ENCODE results near the gene PRKN. TPM values are rescaled to one million over a fixed set of nuclear protein-coding genes. Genes with fewer than 3 reads are reported as not detected.

PRKN gene
- total and polyA plus RNA-seq, 2 experiments from 2014 or later = 11.7 to 28.1 TPM

GRCh38 chr6:161673026-161673425 is 1054.5 kb downstream of the PRKN start:
- H3K9me3 ChIP-seq (ENCODE audit: low read depth) = no peaks in the 10 kb centered on the region
- no peaks in the 10 kb centered on the region for H3K4me1 ChIP-seq (ENCODE audit: low read depth)
- DNase-seq (ENCODE audit: low read depth in 1 of 2, low spot score in 1 of 2) = no peak
- H3K4me3 ChIP-seq = no peak overlapping the region
- no peak overlapping the region for H3K27ac ChIP-seq
- TF ChIP-seq CTCF (IDR thresholded peaks at IDR 0.05; ENCODE audit: low read depth, low read length) = no peak
- no peaks in the 10 kb centered on the region for H3K36me3 ChIP-seq
- H3K27me3 ChIP-seq = no peaks in the 10 kb centered on the region

- Histone ChIP-seq H3K9me3 (ENCODE audit: low read depth) (no peaks in the 10 kb centered on the region), H3K4me1 (ENCODE audit: low read depth) (no peaks in the 10 kb centered on the region), H3K4me3 (no peak overlapping the region), H3K27ac (no peak overlapping the region), H3K27me3 (no peaks in the 10 kb centered on the region), H3K36me3 (no peaks in the 10 kb centered on the region)
- DNase-seq (ENCODE audit: low read depth in 1 of 2, low spot score in 1 of 2) = no peak
- TF ChIP-seq CTCF (IDR thresholded peaks at IDR 0.05; ENCODE audit: low read depth, low read length) = no peak
These were observed 1056.4 kb downstream of the PRKN start for GRCh38 chr6:161671117-161671516.

GRCh38 chr6:161668665-161669064 is 1058.9 kb downstream of the PRKN start:
- TF ChIP-seq CTCF (IDR thresholded peaks at IDR 0.05; ENCODE audit: low read depth, low read length) = no peak
- no peaks in the 10 kb centered on the region for H3K36me3 ChIP-seq
- H3K4me3 ChIP-seq = no peak overlapping the region

GRCh38 chr6:161667957-161668356 is 1059.6 kb downstream of the PRKN start:
- H3K4me3 ChIP-seq = no peak overlapping the region
- no peaks in the 10 kb centered on the region for H3K9me3 ChIP-seq (ENCODE audit: low read depth)
- DNase-seq (ENCODE audit: low read depth in 1 of 2, low spot score in 1 of 2) = no peak
- TF ChIP-seq CTCF (IDR thresholded peaks at IDR 0.05; ENCODE audit: low read depth, low read length) = no peak
- no peaks in the 10 kb centered on the region for H3K27me3 ChIP-seq
- no peak overlapping the region for H3K27ac ChIP-seq
- no peaks in the 10 kb centered on the region for H3K4me1 ChIP-seq (ENCODE audit: low read depth)
- no peaks in the 10 kb centered on the region for H3K36me3 ChIP-seq

More at GRCh38 chr6:161668665-161669064, 1058.9 kb downstream of the PRKN start:
- no peak for DNase-seq (ENCODE audit: low read depth in 1 of 2, low spot score in 1 of 2)
- Histone ChIP-seq H3K27me3 (no peaks in the 10 kb centered on the region), H3K9me3 (ENCODE audit: low read depth) (no peaks in the 10 kb centered on the region), H3K4me1 (ENCODE audit: low read depth) (no peaks in the 10 kb centered on the region), H3K27ac (no peak overlapping the region)

GRCh38 chr6:161663682-161664081 is 1063.9 kb downstream of the PRKN start:
- H3K36me3 ChIP-seq = no peaks in the 10 kb centered on the region
- no peak for TF ChIP-seq CTCF (IDR thresholded peaks at IDR 0.05; ENCODE audit: low read depth, low read length)
- DNase-seq (ENCODE audit: low read depth in 1 of 2, low spot score in 1 of 2) = no peak
- no peaks in the 10 kb centered on the region for H3K4me1 ChIP-seq (ENCODE audit: low read depth)
- H3K9me3 ChIP-seq (ENCODE audit: low read depth) = no peaks in the 10 kb centered on the region
- no peak overlapping the region for H3K27ac ChIP-seq
- no peak overlapping the region for H3K4me3 ChIP-seq
- no peaks in the 10 kb centered on the region for H3K27me3 ChIP-seq
